Suppressor macrophage treated with lipopolysaccharide for 4 hours (primary cell): ENCODE measurements around the gene TNFSF18.

Experiments used
- DNase-seq: peaks from one replicate; pipeline ENCODE4 v3.0.0-alpha.2; 2020

TNFSF18 gene

DNA sequence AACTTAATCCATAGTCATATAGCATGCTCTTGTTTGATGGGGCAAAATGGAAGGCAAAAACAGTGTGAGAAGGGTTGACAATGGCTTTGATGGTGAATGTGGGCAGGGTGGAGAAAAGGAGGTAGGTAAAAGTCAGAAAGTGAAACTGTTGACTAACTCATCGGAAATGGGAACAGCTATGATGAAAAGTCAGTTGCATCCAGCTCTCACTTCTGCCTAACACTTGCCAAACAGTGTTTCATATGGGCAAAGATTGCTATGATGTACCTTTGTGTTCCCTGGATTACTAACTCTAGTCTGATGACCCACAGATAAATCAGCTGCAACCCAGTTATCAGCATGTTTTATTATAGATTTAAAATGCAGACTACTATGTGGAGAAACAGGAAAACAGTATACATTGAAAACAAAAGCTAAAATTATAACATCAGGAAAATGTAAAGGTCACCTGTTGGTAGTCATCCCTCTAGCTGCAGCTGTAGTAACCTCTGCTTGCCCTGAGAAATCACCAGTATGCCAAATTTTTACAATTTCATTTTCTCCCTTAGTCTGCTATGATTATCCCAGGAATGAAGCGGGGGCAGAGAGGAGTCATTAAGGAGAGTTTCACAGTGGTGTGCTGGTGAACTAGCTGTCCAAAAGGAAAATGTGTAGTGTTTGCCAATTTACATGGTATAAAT is 11.7 kb downstream of the TNFSF18 start:
- DNase-seq = peak; percentile 74

DNA sequence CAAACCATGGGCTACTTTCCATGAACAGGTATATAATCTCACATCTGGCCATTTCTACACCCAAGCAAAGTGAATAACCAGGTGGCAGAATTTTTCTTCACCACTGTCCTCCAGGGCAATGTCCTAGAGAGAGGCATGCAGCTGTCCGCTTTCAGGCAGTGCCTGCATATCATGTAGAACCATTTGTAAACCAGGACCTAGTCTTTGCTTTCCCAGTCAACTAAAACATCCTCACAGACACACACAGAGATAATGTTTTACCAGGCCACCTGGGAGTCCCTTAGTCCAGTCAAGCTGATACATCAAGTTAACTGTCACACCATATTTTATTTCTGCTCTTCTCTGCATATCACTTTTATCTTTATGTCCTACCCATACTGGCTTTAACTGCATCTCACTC is 26.2 kb downstream of the TNFSF18 start:
- DNase-seq = no peak

DNA sequence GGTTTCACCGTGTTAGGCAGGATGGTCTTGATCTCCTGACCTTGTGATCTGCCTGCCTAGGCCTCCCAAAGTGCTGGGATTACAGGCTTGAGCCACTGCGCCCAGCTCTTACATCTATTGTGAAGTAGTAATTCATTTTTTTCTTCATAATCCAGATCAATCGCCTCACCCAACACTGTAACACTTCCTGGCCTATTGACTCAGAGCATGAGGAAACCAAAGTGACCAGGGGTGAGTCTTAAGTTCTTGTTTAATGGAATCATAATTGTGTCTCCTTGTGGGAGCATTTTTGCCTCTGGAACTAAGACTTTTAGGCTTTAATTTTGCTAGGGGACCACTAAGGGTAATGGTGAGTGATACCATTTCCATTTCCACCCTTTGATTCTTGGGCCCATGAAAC is 27.4 kb downstream of the TNFSF18 start:
- peak; percentile 35 for DNase-seq

DNA sequence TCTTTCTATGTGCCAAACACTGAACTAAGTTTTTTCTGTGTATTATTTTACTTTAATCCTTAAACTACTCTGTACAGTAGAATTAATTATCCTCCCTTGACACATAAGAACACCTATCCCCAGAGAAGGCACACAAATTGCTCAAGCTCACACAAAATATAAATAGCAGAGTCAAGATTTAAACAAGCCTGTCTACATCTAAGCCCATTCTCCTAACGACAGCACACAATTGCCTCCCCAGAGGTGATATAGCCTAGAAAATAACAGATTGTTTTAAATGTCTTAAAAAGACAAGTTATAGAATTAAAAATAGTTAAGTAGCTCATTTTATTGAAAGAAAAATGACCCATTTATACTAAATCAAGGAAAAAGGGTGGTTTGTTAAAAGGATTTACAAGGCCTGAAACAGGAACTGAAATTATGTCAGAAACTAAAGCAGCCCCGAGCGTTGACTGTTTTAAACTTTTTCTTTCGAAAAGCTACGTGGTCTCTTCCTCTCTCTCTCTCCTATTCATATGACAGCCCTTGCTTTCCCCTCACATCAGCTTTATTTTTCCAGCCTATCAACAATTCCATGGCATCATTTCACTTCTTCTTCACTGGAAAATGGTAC is 30.5 kb downstream of the TNFSF18 start:
- DNase-seq = peak; percentile 80

DNA sequence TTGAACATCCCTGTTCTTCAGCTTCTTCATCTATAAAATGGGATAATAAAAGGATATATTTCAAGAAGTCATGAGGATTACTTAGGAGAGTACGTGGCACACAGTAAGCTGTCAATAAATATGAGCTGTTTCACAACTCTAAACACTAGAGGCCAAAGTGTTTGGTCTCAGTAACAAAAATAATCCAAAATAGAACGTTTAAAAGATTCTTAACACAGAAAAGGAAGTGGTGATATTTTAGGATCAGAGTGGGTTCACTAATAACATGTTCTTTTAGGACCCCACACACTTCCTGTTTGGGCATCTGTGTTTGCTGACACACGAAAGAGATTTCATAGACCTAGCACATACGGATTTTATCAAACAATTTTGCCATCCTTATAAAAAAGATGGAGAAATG is 32.9 kb downstream of the TNFSF18 start:
- peak; percentile 16 for DNase-seq

DNA sequence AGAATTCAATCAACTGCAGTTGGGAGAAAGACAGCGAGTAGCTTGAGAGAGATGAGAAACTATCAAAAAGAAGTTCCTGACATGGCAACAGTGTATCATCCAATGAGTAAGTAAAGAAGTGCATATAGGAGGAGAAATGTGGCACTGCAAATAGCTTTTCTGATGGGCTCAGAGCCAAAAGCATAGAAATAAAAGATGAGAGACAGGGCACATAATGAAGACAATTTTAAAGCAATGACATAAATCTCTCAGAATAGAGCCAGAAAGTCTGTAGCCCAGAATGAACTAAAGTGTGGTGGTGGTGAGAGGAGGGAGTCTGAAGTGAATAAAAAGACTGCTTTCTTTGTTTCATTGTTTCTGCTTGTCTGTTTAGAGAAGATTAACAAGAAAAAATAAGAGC is 34.3 kb downstream of the TNFSF18 start:
- no peak for DNase-seq

DNA sequence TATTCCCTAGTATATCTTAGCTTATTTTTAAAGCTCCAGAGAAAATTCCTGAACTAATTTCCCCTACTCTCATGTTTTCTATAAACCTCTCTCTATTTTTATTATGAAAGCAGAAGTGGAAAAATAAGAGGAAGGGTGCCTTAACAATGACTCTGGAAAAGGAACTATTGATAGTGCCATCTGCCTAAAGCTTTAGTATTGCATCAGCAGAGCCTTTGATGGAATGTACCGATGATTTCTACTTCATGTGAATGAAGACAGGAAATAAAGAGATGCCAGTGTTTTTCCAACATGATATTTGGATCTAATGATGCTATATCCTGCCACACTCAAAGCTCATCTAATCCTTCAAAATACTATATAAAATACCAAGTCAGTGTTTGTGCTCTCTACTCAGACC is 35.1 kb downstream of the TNFSF18 start:
- DNase-seq = peak; percentile 78

DNA sequence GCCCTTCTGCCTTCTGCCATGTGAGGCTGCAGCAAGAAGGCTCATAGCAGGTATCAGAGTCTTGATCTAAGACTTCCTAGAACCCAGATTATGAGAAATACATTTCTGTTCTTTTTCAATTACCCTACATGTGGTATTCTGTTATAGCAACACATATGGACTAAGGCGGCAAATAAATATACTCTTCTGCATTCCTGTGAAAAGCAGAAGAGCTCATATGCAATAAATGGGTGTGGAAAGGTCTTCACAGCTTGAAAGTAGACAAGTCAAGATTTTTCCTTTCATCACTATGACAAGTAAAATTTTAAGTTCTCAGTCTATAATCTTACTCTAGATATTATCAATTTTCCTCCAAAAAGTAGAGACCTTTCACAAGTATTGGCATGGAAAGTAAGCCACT is 36.6 kb downstream of the TNFSF18 start:
- DNase-seq = peak; percentile 31

DNA sequence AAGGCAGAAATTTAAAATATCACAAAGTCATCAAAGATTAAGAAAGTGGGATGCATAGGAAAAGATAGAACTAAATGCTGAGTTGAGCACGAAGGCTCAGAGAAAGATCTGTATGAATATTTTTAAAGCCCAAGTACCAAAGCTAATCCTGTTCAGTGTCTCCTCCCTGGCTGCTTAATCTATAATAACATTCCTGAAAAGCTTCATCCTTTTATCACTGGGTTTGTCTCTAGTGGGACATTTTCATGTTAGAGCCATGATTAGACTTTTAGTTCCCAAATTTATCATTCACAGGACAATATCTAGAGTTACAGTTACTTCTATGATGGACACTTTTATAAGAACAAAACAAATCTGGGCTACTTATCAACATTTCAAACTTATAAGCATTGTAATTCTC is 38.6 kb downstream of the TNFSF18 start:
- no peak for DNase-seq

DNA sequence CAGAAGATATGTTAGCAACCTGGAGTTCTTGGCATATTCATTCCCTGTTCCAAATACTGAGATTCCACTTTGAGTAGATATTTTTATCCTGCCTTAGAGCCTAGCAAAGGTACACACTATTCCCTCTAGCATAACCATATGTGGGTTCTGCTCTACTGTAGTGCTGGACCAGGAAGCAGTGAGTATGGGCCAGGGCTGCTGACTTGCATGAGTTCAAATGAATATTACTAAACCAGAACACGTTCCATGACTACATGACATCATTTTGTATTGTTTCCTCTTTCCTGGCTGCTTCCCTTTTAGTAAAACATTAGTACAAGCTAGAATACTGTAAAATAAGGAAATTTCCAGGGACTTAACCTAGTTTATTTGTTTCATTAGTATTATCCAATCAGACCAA is 41.1 kb downstream of the TNFSF18 start:
- peak; percentile 85 for DNase-seq

DNA sequence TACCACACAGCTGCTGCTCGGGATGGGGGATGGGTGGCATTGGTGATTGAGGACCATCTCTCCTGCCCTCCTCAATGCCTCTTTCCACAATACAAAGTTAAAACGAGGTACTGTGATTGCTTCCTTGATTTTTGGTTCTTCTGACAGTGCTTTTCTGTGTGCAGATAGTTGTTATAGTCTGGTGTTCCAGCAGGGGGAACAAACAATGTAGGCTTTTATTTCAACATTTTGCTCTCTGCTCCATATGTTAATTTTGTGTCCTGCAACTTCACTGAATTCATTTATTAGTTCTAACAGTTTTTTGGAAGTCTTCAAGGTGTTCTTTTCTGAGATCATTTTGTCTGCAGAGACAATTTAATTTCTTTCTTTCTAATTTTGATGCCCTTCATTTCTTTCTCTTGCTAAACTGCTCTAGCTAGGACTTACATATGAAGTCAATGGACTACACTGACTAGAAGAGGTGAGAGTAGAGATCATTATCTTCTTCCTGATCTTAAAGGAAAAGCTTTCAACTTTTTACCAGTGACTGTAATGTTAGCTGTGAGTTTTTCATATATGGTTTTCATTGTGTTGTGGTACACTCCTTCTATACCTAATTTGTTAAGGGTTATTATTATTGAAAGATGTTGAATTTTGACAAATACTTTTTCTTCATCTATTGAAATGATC is 45.4 kb downstream of the TNFSF18 start:
- DNase-seq = no peak

DNA sequence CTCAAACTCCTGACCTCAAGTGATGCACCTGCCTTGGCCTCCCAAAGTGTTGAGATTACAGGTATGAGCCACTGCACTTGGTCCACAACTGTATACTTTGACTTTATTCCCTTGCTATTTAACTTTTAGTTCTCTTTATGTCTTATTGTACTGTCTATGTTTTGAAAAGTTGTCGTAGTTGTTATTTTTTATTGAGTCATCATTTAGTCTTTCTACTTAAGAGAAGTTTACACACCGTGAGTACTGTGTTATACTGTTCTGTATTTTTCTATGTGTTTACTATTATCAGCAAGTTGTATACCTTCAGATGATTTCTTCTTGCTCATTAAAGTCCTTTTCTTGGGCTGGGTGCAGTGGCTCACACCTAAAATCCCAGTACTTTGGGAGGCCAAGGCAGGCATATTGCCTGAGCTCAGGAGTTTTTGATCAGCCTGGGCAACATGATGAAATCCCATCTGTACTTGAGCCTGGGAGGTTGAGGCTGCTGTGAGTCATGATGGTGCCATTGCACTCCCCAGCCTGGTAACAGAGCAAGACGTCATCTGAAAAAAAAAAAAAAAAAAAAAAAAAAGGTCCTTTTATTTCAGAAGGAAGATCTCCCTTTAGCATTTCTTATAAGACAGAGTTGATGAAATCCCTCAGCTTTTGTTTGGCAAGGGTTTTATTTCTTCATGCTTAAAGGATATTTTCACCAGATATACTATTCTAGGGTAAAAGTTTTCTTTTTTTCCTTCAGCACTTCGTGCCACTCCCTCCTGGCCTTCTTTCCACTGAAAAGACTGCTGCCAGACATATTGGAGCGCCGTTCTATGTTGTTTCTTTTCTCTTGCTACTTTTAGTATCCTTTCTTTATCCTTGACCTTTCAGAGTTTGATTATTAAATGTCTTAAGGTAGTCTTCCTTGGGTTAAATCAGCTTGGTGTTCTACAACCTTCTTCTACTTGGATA is 47.6 kb downstream of the TNFSF18 start:
- DNase-seq = peak; percentile 43

DNA sequence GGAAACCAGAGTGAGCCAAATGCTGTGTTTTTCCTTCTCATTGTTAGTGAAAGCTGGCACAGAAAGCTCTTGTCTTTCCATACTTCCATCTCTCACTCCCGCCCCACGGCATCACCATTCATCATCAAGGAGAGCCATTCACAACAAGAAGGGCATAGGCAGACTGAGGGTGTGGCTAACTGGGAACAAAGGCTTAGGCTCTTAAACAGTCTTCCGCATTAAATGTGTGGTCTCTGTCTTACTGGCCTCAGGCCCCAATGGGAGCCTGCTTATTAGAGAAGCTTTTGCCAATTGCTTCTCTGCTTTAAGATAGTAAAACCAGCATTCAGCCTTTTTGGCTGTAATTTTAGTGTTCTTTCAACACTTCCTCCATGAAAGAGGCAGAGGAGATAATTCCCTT is 51.4 kb downstream of the TNFSF18 start:
- no peak for DNase-seq

DNA sequence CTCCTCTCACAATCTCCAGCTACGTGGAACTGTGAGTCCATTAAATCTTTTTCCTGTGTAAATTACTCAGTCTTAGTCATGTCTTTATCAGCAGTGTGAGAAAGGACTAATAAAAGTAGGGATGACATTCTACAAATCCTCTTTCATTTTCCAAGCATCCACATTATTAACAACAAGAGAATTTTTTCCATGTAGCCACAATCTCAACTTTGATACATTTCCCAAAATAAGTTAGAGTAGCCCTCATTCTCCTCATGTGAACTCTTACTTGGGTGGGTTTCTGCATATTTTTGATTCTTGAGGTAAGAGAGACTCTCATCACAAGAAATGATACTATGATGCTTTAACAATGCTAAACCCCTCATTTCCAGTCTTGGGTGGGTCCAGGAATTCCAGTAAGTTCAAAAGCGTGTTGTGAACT is 52.8 kb downstream of the TNFSF18 start:
- DNase-seq = no peak

DNA sequence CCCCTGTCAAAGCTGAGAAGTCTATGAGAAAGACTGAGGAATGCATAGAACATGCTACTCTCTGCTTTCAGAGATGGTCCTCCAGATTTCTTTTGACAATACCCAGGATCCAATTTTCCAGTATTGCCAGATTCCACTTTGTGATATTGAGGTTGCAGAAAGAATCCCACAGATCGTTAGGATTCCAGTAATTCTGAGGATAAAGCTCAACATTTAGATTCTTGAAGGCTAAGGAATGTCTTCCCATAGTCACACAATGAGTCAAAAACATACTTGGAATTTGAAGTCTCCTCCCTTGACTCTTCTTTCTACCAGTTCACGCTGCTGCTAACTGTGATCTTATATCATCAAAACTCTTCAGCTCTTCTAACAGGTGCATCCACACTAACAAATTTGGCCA is 57.1 kb downstream of the TNFSF18 start:
- no peak for DNase-seq

DNA sequence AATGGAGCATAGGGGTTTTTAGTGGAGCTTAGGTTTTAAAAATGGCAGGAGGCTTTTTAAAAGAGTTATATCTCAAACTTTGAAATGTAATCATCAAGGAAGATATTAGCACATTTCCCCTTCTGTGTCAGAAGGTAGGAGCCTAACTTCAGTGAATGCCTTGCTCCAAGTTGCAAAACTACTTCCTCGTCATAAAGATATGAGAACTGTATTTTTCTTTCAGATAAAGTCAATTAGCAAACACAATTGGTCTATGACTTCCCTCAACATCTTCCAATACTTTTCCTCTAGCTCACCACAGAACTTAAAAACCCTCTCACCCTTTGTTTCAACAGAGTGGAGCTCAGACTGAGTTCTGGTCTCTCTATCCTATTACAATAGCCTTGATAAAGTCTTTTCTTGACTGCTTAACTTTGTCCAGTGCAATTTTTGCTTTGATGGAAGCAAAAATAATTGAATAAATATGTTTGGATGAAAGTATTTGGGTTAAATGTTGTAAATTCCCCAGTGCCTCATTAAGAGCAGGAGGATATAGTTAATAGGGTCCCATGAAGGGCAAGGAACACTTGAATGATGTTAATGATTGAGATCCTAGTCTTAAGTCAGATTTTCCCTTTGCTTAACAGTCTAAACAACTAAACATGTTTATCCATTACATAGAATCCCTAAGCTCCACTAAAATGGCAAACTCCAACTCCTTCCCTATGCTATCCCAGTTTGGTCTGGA is 58.9 kb downstream of the TNFSF18 start:
- no peak for DNase-seq

DNA sequence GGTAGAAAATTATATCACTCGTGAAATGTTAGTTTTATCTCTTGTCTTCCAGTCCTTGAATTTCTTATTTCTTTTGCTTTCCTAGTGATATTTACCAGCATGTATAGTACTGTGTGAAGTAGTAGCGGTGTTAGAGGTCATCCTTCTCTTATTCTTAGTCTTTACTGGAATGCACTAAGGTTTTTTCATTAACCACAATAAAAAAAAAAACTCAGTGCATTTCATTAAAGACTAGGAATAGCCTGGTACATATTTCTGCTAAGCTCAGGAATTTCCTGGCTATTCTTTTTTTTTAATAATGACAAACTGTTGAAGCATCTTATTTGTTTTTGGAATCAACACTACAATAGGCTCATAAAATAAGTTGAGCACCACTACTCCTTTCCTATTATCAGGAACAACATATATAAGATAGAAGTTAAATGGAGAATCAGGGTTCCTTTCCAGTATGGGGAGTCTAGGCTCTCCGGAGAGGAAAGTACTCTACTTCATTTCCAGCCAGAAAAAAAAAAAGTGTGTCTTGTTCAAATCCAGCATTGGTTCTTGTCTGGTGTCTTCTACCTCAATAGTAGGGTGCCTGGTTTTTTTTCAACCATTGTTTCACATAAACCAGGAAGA is 60.0 kb downstream of the TNFSF18 start:
- DNase-seq = no peak
